Kidney tubule cell (primary cell): ENCODE measurements around the gene GMDS.
"Not testable (repeated sequence)": the region's sequence is repeated elsewhere in the genome, so short reads cannot be mapped to it uniquely, and the experiment has no call there.

Source experiments
- DNase-seq: peaks from one replicate; pipeline ENCODE4 v3.0.0-alpha.2; 2018; ENCODE audit warnings: low spot score

Gene GMDS

GRCh38 chr6:1770968-1771723, 474.3 kb downstream of the GMDS start:
- DNase-seq: peak; percentile 74

GRCh38 chr6:1770435-1770843, 475.0 kb downstream of the GMDS start:
- peak; percentile 87 for DNase-seq

- DNase-seq: peak; percentile 69
Observed at GRCh38 chr6:1767481-1768246, 477.7 kb downstream of the GMDS start.

GRCh38 chr6:1766654-1767053, 478.8 kb downstream of the GMDS start:
- peak; percentile 55 for DNase-seq

- no peak for DNase-seq
Observed at GRCh38 chr6:1765160-1765903, 480.1 kb downstream of the GMDS start.

- DNase-seq: no peak
Observed at GRCh38 chr6:1764397-1764987, 480.9 kb downstream of the GMDS start.

- DNase-seq: no peak
Observed at GRCh38 chr6:1763404-1763803, 482.0 kb downstream of the GMDS start.

GRCh38 chr6:1762203-1762602, 483.2 kb downstream of the GMDS start:
- peak; percentile 52 for DNase-seq

GRCh38 chr6:1761477-1761877, 483.9 kb downstream of the GMDS start:
- no peak for DNase-seq

GRCh38 chr6:1760876-1761275, 484.5 kb downstream of the GMDS start:
- no peak for DNase-seq

GRCh38 chr6:1759870-1760269, 485.5 kb downstream of the GMDS start:
- peak; percentile 39 for DNase-seq

GRCh38 chr6:1758076-1758679, 487.2 kb downstream of the GMDS start:
- no peak for DNase-seq

GRCh38 chr6:1757131-1757530, 488.3 kb downstream of the GMDS start:
- DNase-seq: no peak

- DNase-seq: no peak
Observed at GRCh38 chr6:1756472-1757129, 488.8 kb downstream of the GMDS start.

- not testable (repeated sequence) for DNase-seq
Observed at GRCh38 chr6:1751063-1751462, 494.3 kb downstream of the GMDS start.

GRCh38 chr6:1749041-1749440, 496.4 kb downstream of the GMDS start:
- no peak for DNase-seq

- peak; percentile 80 for DNase-seq
Observed at GRCh38 chr6:1747531-1747930, 497.9 kb downstream of the GMDS start.

GRCh38 chr6:1747003-1747402, 498.4 kb downstream of the GMDS start:
- peak; percentile 98 for DNase-seq

GRCh38 chr6:1745814-1746213, 499.6 kb downstream of the GMDS start:
- peak; percentile 98 for DNase-seq

- no peak for DNase-seq
Observed at GRCh38 chr6:1744543-1744942, 500.9 kb downstream of the GMDS start.

GRCh38 chr6:1739680-1740079, 505.7 kb downstream of the GMDS start:
- DNase-seq: no peak
